IMR-90 (cell line): ENCODE results near the gene AAR2. TPM values are rescaled to one million over a fixed set of nuclear protein-coding genes. Genes with fewer than 3 reads are reported as not detected.

Source experiments
- ATAC-seq: fragments of 200-7000 bp; cut with Tn5 transposase; 2 replicates; pipeline ENCODE4 v1.9.1; 2020; ENCODE audit warnings: low read depth, mild to moderate bottlenecking, moderate library complexity
- BruUV-seq: library from RNA; stranded (reverse); fragments of 400-500 nt; replicated peaks from 2 replicates; lab custom pipeline; 2021; lab: Mats Ljungman, UMichigan
- CTCF ChIA-PET: fragments of 300-600 bp; formaldehyde crosslinking; extraction: SDS; loops from one replicate; lab custom pipeline; 2021; ENCODE audit warnings: antibody characterized with exemption; lab: Yijun Ruan, JAX
- POLR2A ChIA-PET: fragments of 300-600 bp; sonication (Branson Sonifier 250); formaldehyde crosslinking; loops from one replicate; lab custom pipeline; 2022; ENCODE audit warnings: antibody characterized with exemption; ENCODE audit not compliant: unreplicated experiment; lab: Charles Lee
- DNase-seq: peaks from one replicate; pipeline ENCODE4 v3.0.0; 2013
- H2AFZ ChIP-seq: replicated peaks from 2 replicates; pipeline ENCODE3; 2013; ENCODE audit warnings: low read length, mild to moderate bottlenecking; ENCODE audit not compliant: poor library complexity
- H2AK5ac ChIP-seq: 2 replicates; pipeline ENCODE4 v1.6.1; 2013; ENCODE audit warnings: low read depth, low read length, inconsistent platforms
- H2AK9ac ChIP-seq: replicated peaks from 2 replicates; pipeline ENCODE3; 2013; ENCODE audit warnings: mild to moderate bottlenecking, low read depth, low read length, moderate library complexity; ENCODE audit not compliant: poor library complexity
- H2BK120ac ChIP-seq: 2 replicates; pipeline ENCODE4 v1.6.1; 2013; ENCODE audit warnings: low read depth, low read length, inconsistent platforms
- H2BK15ac ChIP-seq: 3 replicates; pipeline ENCODE4 v1.6.1; 2013; ENCODE audit warnings: low read depth, low read length, inconsistent platforms
- H2BK20ac ChIP-seq: 2 replicates; pipeline ENCODE4 v1.6.1; 2013; ENCODE audit warnings: low read depth, mild to moderate bottlenecking, inconsistent platforms, low read length, moderate library complexity
- H2BK5ac ChIP-seq: 2 replicates; pipeline ENCODE4 v1.6.1; 2013; ENCODE audit warnings: mild to moderate bottlenecking, low read depth, low read length, inconsistent platforms; ENCODE audit not compliant: poor library complexity, severe bottlenecking
- H3K14ac ChIP-seq: replicated peaks from 2 replicates; pipeline ENCODE4 v1.6.1; 2013; ENCODE audit warnings: low read depth, low read length, inconsistent platforms
- H3K18ac ChIP-seq: 2 replicates; pipeline ENCODE4 v1.6.1; 2013; ENCODE audit warnings: low read depth, low read length, control low read depth
- H3K23ac ChIP-seq: 2 replicates; pipeline ENCODE4 v1.6.1; 2013; ENCODE audit warnings: low read depth, low read length, inconsistent platforms
- H3K27ac ChIP-seq: 2 replicates; pipeline ENCODE4 v1.5.1; 2013; ENCODE audit warnings: mild to moderate bottlenecking, control low read depth, low read length; ENCODE audit not compliant: insufficient read depth
- H3K27me3 ChIP-seq: 2 replicates; pipeline ENCODE4 v1.6.1; 2013; ENCODE audit warnings: low read length; ENCODE audit not compliant: control insufficient read depth, insufficient read depth
- H3K36me3 ChIP-seq: 2 replicates; pipeline ENCODE4 v1.6.1; 2013; ENCODE audit warnings: low read length, mixed read lengths; ENCODE audit not compliant: control insufficient read depth, insufficient read depth
- H3K4ac ChIP-seq: 2 replicates; pipeline ENCODE4 v1.6.1; 2013; ENCODE audit warnings: low read depth, low read length, inconsistent platforms
- H3K4me1 ChIP-seq: 2 replicates; pipeline ENCODE4 v1.6.1; 2013; ENCODE audit warnings: low read length, mixed read lengths; ENCODE audit not compliant: control insufficient read depth, insufficient read depth
- H3K4me2 ChIP-seq: 2 replicates; pipeline ENCODE4 v1.6.1; 2013; ENCODE audit warnings: low read depth, mild to moderate bottlenecking, control low read depth, low read length, moderate library complexity
- H3K4me3 ChIP-seq: 2 replicates; pipeline ENCODE4 v1.5.1; 2013; ENCODE audit warnings: low read depth, mild to moderate bottlenecking, control low read depth, low read length, moderate library complexity; ENCODE audit not compliant: insufficient read depth
- H3K56ac ChIP-seq: 2 replicates; pipeline ENCODE4 v1.6.1; 2013; ENCODE audit warnings: low read length, inconsistent platforms; ENCODE audit not compliant: insufficient read depth; ENCODE audit errors: extremely low read depth
- H3K79me1 ChIP-seq, 2 experiments: 2 replicates each; pipeline ENCODE4 v1.6.1; 2013; ENCODE audit warnings: low read length in 2 of 2, inconsistent platforms in 1 of 2, low read depth in 1 of 2
- H3K9ac ChIP-seq: 2 replicates; pipeline ENCODE4 v1.6.1; 2013; ENCODE audit warnings: low read depth, low read length, control low read depth
- H3K9me1 ChIP-seq: 2 replicates; pipeline ENCODE4 v1.6.1; 2013; ENCODE audit warnings: low read length, inconsistent platforms; ENCODE audit not compliant: insufficient read depth
- H3K9me3 ChIP-seq: 2 replicates; pipeline ENCODE4 v1.6.1; 2013; ENCODE audit warnings: low read length; ENCODE audit not compliant: control insufficient read depth, insufficient read depth
- H4K20me1 ChIP-seq: 2 replicates; pipeline ENCODE4 v1.6.1; 2013; ENCODE audit warnings: low read length, inconsistent platforms; ENCODE audit not compliant: insufficient read depth
- H4K5ac ChIP-seq: 2 replicates; pipeline ENCODE4 v1.6.1; 2013; ENCODE audit warnings: mild to moderate bottlenecking, low read depth, low read length, control low read depth
- H4K8ac ChIP-seq, 2 experiments: 2 replicates each; pipeline ENCODE4 v1.6.1; 2013; ENCODE audit warnings: low read depth in 2 of 2, low read length in 2 of 2, control low read depth in 1 of 2, inconsistent platforms in 1 of 2
- H4K91ac ChIP-seq: 2 replicates; pipeline ENCODE4 v1.6.1; 2013; ENCODE audit warnings: low read depth, low read length, inconsistent platforms; ENCODE audit not compliant: insufficient read depth
- BHLHE40 ChIP-seq: fragments of 150-350 bp; IDR thresholded peaks from 2 replicates; pipeline ENCODE4 v1.6.1; 2016; ENCODE audit warnings: mild to moderate bottlenecking, low read depth, low read length
- CEBPB ChIP-seq: IDR thresholded peaks from 2 replicates; pipeline ENCODE4 v1.6.1; 2012; ENCODE audit warnings: low read depth, low read length, improper control_type of control experiment
- CHD1 ChIP-seq: IDR thresholded peaks from 2 replicates; pipeline ENCODE4 v1.6.1; 2012; ENCODE audit warnings: low read depth, low read length, improper control_type of control experiment
- MAZ ChIP-seq: IDR thresholded peaks from 2 replicates; pipeline ENCODE4 v1.6.1; 2012; ENCODE audit warnings: low read depth, mild to moderate bottlenecking, low read length, improper control_type of control experiment, moderate library complexity, borderline replicate concordance
- MXI1 ChIP-seq: IDR thresholded peaks from 2 replicates; pipeline ENCODE4 v1.6.1; 2012; ENCODE audit warnings: low read depth, mild to moderate bottlenecking, low read length, moderate library complexity, borderline replicate concordance
- NFE2L2 ChIP-seq: fragments of 150-350 bp; IDR thresholded peaks from 2 replicates; pipeline ENCODE4 v1.6.1; 2016; ENCODE audit warnings: low read depth, mild to moderate bottlenecking, low read length
- RAD21 ChIP-seq: IDR thresholded peaks from 2 replicates; pipeline ENCODE4 v1.6.1; 2012; ENCODE audit warnings: low read length, improper control_type of control experiment
- SMC3 ChIP-seq: fragments of 150-350 bp; IDR thresholded peaks from 2 replicates; pipeline ENCODE4 v1.6.1; 2016; ENCODE audit warnings: low read depth, mild to moderate bottlenecking, antibody characterized with exemption, low read length, moderate library complexity
- WGBS, 2 experiments: methylation state at CpG; one replicate each; pipeline versions ENCODE4 v1.1.5 to v1.1.7; 2013; ENCODE audit warnings: missing lambda C conversion rate in 2 of 2; ENCODE audit not compliant: insufficient read length in 1 of 2; ENCODE audit errors: extremely low coverage in 2 of 2; 5-methylcytosine and 5-hydroxymethylcytosine counted together
- dilution Hi-C: fragments of 300-500 bp; cut with HindIII; formaldehyde crosslinking; loops from one replicate; pipeline ENCODE4 v1.14.3; 2018; ENCODE audit warnings: low sequenced_read_pairs; ENCODE audit not compliant: unreplicated experiment
- in situ Hi-C: fragments of 300-500 bp; cut with MboI; formaldehyde crosslinking; loops from 3 replicates; pipeline ENCODE4 v1.14.3; 2019; ENCODE audit warnings: low sequenced_read_pairs, inconsistent platforms, mixed read lengths
- intact Hi-C: fragments of 100-400 bp; cut with micrococcal nuclease; formaldehyde crosslinking; loops from 2 replicates; pipeline ENCODE4 v1.10.0; 2022
- polyA plus RNA-seq, 3 experiments: library from polyadenylated mRNA; depleted of rRNA; stranded (reverse); fragments of >200 nt; gene quantifications; 2 replicates each; pipeline ENCODE4 v1.2.3, GENCODE V29; 2012; ENCODE audit warnings: low replicate concordance in 1 of 3
- total RNA-seq: library from RNA; depleted of rRNA; stranded (reverse); fragments of >200 nt; gene quantifications from 2 replicates; pipeline ENCODE4 v1.2.3, GENCODE V29; 2012
- TF ChIP-seq, protein P1 (sequence below): fragments of 150-350 bp; IDR thresholded peaks from 2 replicates; pipeline ENCODE4 v1.6.1; 2017; ENCODE audit warnings: mild to moderate bottlenecking, antibody characterized with exemption, low read length, low read depth
- TF ChIP-seq, protein P2 (sequence below): conservative IDR thresholded peaks from 2 replicates; pipeline ENCODE4 v1.5.1; 2012; ENCODE audit warnings: mild to moderate bottlenecking, low read depth, low read length, improper control_type of control experiment

AAR2 gene
- total and polyA plus RNA-seq, 2 of the 4 experiments (the other 2 are of a cell fraction), result 28.2 to 35.8 TPM

DNA sequence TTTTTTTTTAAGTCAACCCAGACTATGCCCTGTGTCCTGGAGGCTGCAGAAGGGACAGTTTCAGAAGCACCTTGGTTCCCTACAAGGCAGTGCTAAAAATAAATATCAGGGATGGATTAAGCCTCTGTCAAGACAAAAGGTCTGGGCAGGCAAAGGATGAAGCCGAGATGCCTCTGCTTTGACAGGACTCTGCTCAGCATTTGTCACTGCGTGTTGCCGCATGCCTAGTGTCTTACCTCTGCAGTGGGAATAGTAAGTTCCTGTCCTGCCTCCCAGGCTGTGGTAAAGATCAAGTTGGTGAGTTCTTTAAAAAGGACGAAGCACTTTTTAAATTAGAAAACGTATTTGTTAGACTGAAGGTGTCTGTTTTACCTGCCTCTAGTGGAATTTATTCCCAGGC is 15.1 kb downstream of the AAR2 start:
- ChIA-PET CTCF (no interaction called here), POLR2A (no interaction called here)
- DNase-seq (no peak), ATAC-seq (no peak)
- Histone ChIP-seq H3K79me1 (peaks cover 31 to 32% of the 10 kb centered on the region in 2 experiments), H3K56ac (no peak overlapping the region), H3K4me1 (no peaks in the 10 kb centered on the region), H3K9me3 (no peaks in the 10 kb centered on the region), H4K91ac (no peak overlapping the region), H4K5ac (no peak overlapping the region), H3K18ac (no peak overlapping the region), H2BK20ac (no peak overlapping the region), H3K4me2 (no peak overlapping the region), H3K4me3 (no peak overlapping the region), H2BK120ac (no peak overlapping the region), H3K27me3 (no peaks in the 10 kb centered on the region), H3K23ac (no peak overlapping the region), H4K8ac (no peak overlapping the region), H2AK5ac (no peak overlapping the region), H3K14ac (no peak overlapping the region), H2AK9ac (no peak overlapping the region), H2BK5ac (no peak overlapping the region), H3K9ac (no peak overlapping the region), H3K36me3 (peaks cover 50% of the 10 kb centered on the region), H2BK15ac (no peak overlapping the region), H3K4ac (no peak overlapping the region), H2AFZ (no peak overlapping the region), H3K27ac (no peak overlapping the region), H4K20me1 (peaks cover 17% of the 10 kb centered on the region), H3K9me1 (peaks cover 9% of the 10 kb centered on the region; the same call in 1 of the 2 replicates)
- 93% methylated on average over 5 of the region's 5 CpGs; no CpG with 5 or more reads in 1 of the 2 experiments for whole genome bisulfite sequencing, 2 experiments
- dilution Hi-C loops (no loop called here), in situ Hi-C loops (no loop called here), intact Hi-C loops (no loop called here)
- no TSS peak for BruUV-seq
- TF ChIP-seq, protein P1, sequence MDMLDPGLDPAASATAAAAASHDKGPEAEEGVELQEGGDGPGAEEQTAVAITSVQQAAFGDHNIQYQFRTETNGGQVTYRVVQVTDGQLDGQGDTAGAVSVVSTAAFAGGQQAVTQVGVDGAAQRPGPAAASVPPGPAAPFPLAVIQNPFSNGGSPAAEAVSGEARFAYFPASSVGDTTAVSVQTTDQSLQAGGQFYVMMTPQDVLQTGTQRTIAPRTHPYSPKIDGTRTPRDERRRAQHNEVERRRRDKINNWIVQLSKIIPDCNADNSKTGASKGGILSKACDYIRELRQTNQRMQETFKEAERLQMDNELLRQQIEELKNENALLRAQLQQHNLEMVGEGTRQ, result no peak
- TF ChIP-seq CHD1, result no peak
- no peak for TF ChIP-seq BHLHE40
- no peak for TF ChIP-seq CEBPB
- no peak for TF ChIP-seq SMC3
- TF ChIP-seq NFE2L2, result no peak
- no peak for TF ChIP-seq MAZ
- TF ChIP-seq MXI1, result no peak
- TF ChIP-seq, protein P2, sequence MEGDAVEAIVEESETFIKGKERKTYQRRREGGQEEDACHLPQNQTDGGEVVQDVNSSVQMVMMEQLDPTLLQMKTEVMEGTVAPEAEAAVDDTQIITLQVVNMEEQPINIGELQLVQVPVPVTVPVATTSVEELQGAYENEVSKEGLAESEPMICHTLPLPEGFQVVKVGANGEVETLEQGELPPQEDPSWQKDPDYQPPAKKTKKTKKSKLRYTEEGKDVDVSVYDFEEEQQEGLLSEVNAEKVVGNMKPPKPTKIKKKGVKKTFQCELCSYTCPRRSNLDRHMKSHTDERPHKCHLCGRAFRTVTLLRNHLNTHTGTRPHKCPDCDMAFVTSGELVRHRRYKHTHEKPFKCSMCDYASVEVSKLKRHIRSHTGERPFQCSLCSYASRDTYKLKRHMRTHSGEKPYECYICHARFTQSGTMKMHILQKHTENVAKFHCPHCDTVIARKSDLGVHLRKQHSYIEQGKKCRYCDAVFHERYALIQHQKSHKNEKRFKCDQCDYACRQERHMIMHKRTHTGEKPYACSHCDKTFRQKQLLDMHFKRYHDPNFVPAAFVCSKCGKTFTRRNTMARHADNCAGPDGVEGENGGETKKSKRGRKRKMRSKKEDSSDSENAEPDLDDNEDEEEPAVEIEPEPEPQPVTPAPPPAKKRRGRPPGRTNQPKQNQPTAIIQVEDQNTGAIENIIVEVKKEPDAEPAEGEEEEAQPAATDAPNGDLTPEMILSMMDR, result no peak
- TF ChIP-seq RAD21, result no peak
